Peyer's patch (tissue), 4 donors: ENCODE results near the gene VSTM2B. TPM values are rescaled to one million over a fixed set of nuclear protein-coding genes. Genes with fewer than 3 reads are reported as not detected.

Source experiments
- DNase-seq, 3 donors: peaks; one replicate each; pipeline ENCODE4 v3.0.0-alpha.2; 2017 to 2019
- H3K27ac ChIP-seq, 4 donors: fragments of 200-600 bp; sonication (generic); one replicate each; pipeline ENCODE4 v1.5.1; 2016 to 2019
- H3K27me3 ChIP-seq, 2 donors: fragments of 200-600 bp; sonication (generic); one replicate each; pipeline ENCODE4 v1.5.1; 2019
- H3K36me3 ChIP-seq, 3 donors: fragments of 200-600 bp; sonication (generic); one replicate each; pipeline ENCODE4 v1.5.1; 2016 to 2019
- H3K4me1 ChIP-seq, 4 donors: fragments of 200-600 bp; sonication (generic); one replicate each; pipeline ENCODE4 v1.5.1; 2016 to 2019
- H3K4me3 ChIP-seq, 4 donors: fragments of 200-600 bp; sonication (generic); 1 replicate in 3 of 4; 2 replicates in 1 of 4; pipeline ENCODE4 v1.5.1; 2016 to 2019; ENCODE audit warnings: mild to moderate bottlenecking in 1 of 4
- H3K9me3 ChIP-seq, 4 donors: fragments of 200-600 bp; sonication (generic); one replicate each; pipeline ENCODE4 v1.5.1; 2016 to 2019; ENCODE audit warnings: mild to moderate bottlenecking in 1 of 4
- POLR2A ChIP-seq, 2 donors: fragments of 450-650 bp; IDR thresholded peaks; one replicate each; pipeline ENCODE4 v1.5.1; 2017; ENCODE audit warnings: antibody characterized with exemption in 2 of 2, mild to moderate bottlenecking in 2 of 2, moderate library complexity in 2 of 2
- total RNA-seq, 4 donors: library from RNA; depleted of rRNA; stranded (reverse); fragments of >200 nt; gene quantifications; one replicate each; pipeline ENCODE4 v1.1.0, GENCODE V29; 2016
- TF ChIP-seq, protein P1 (sequence below), 6 experiments: fragments of 450-650 bp in 4 of 6; fragments of 200-600 bp in 2 of 6; sonication (generic) in 1 of 6; IDR thresholded peaks; one replicate each; pipeline ENCODE4 v1.5.1; 2017 to 2019; ENCODE audit warnings: antibody characterized with exemption in 6 of 6, mild to moderate bottlenecking in 3 of 6, moderate library complexity in 1 of 6

VSTM2B gene
- total RNA-seq, 4 donors from 2014 or later = not detected

DNA sequence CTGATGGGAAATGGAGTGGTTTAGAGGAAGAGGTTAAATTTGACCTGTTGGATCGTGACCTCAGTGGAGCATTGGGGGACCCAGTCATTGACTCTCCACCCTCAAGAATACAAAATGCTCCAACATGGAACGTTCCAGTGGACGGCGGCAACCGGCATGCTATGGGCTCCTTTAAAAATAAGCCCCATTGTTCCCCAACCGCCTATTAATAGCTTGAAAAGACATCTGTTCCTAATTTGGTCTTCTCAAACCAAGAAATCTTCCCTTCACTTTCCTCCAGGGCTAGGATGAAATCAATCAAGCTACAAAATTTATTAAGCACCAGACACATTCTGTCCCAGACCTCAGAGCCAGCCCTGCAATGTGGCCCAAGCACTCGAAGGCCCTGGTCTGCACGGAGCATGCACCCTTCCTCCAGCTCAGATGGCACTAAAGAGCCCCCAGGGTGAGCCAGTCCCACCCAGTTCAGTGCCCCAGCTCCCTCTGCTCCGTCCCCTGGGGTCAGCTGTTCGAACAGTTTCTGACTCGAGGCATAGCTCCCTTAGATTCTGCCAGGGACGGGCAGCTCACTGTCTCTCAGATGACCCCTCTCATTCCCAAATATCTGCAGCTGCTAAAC lies 22.5 kb upstream of the VSTM2B start:
- H3K4me3 ChIP-seq = no peak overlapping the region
- no peak overlapping the region for H3K27ac ChIP-seq
- no peaks in the 10 kb centered on the region for H3K4me1 ChIP-seq
- H3K27me3 ChIP-seq = no peaks in the 10 kb centered on the region
- no peaks in the 10 kb centered on the region for H3K9me3 ChIP-seq
- TF ChIP-seq, protein P1, sequence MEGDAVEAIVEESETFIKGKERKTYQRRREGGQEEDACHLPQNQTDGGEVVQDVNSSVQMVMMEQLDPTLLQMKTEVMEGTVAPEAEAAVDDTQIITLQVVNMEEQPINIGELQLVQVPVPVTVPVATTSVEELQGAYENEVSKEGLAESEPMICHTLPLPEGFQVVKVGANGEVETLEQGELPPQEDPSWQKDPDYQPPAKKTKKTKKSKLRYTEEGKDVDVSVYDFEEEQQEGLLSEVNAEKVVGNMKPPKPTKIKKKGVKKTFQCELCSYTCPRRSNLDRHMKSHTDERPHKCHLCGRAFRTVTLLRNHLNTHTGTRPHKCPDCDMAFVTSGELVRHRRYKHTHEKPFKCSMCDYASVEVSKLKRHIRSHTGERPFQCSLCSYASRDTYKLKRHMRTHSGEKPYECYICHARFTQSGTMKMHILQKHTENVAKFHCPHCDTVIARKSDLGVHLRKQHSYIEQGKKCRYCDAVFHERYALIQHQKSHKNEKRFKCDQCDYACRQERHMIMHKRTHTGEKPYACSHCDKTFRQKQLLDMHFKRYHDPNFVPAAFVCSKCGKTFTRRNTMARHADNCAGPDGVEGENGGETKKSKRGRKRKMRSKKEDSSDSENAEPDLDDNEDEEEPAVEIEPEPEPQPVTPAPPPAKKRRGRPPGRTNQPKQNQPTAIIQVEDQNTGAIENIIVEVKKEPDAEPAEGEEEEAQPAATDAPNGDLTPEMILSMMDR (IDR thresholded peaks at IDR 0.05) = no peak
- no peak for TF ChIP-seq POLR2A (IDR thresholded peaks at IDR 0.05)
- no peak for DNase-seq
- no peaks in the 10 kb centered on the region for H3K36me3 ChIP-seq

DNA sequence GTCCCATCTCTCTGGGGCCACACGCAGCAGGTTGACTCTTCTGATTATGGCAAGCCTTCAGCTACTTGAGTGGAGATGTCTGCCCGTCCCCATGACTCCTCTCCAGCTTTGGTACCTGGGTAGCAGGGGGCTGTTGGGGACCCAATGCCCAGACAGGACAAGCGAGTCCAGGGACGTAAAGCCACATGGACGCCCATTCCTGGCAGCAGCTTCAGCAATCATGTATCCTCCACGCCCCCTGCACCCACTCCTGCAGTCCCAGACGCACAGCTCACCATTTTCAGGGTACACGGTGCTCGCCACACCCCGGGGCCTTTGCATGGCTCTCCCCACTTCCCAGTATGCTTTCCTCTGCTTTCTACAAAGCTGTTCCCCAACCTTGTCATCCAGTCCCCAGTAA lies 22.0 kb upstream of the VSTM2B start:
- Histone ChIP-seq H3K4me1 (no peaks in the 10 kb centered on the region), H3K27ac (no peak overlapping the region), H3K4me3 (no peak overlapping the region), H3K36me3 (no peaks in the 10 kb centered on the region), H3K9me3 (no peaks in the 10 kb centered on the region), H3K27me3 (no peaks in the 10 kb centered on the region)
- DNase-seq = no peak
- TF ChIP-seq, protein P1 (IDR thresholded peaks at IDR 0.05) = no peak
- TF ChIP-seq POLR2A (IDR thresholded peaks at IDR 0.05) = no peak

DNA sequence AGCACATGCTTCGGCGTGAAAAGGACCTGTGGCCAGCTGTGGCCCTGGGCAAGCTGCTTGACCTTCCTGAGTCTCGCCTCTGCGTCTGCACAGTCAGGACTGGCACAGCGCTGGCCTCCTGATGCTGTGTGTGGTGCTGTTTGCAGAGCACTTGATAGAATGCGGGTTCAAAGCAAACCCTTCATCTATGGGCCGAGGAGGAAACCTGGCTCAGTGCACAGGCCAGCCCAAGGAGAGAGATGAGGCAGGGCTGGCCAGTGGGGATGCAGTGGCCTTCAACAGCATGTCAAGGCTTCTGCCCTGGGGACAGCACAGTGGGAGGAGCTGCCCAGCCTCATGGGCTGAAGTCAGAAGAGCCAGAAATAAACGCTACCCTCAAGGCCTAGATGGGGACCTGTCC lies 21.3 kb upstream of the VSTM2B start:
- Histone ChIP-seq H3K27me3 (no peaks in the 10 kb centered on the region), H3K36me3 (no peaks in the 10 kb centered on the region), H3K27ac (no peak overlapping the region), H3K4me1 (no peaks in the 10 kb centered on the region), H3K4me3 (no peak overlapping the region), H3K9me3 (no peaks in the 10 kb centered on the region)
- TF ChIP-seq, protein P1 (IDR thresholded peaks at IDR 0.05) = no peak
- no peak for TF ChIP-seq POLR2A (IDR thresholded peaks at IDR 0.05)
- no peak for DNase-seq

DNA sequence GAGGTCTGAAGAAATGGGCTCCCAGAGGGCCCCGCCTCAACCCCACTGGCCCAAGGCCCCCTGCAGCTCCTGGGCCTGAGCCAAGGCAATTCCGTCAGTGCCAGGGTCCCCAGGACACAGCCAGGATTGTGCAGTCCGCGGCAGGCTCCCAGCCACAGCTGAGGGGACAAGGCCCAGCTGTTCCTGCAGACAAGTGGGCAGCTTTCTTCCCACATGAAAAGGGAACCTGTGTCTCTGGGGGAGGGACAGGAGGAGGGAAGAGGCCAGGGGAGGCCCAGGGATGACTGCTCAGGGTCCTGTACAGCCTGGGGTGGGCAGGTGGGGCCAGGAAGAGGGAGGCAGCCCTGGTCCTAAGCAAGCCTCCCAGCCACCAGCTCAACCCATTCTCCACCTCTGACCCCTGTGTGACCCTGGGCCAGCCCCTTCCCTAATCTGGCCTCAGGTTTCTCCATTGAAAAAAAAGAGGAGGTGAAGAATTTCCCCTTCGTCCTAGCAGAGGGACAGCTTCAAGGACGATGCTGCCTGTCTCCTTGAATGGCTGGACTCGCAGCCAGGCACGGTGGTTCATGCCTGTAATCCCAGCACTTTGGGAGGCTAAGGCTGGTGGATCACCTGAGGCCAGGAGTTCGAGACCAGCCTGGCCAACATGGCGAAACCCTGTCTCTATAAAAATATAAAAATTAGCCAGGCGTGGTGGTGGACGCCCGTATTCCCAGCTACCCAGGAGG lies 20.5 kb upstream of the VSTM2B start:
- H3K4me3 ChIP-seq = no peak overlapping the region
- no peak for DNase-seq
- no peaks in the 10 kb centered on the region for H3K27me3 ChIP-seq
- TF ChIP-seq, protein P1 (IDR thresholded peaks at IDR 0.05) = no peak
- no peak for TF ChIP-seq POLR2A (IDR thresholded peaks at IDR 0.05)
- no peak overlapping the region for H3K27ac ChIP-seq
- H3K36me3 ChIP-seq = no peaks in the 10 kb centered on the region
- no peaks in the 10 kb centered on the region for H3K4me1 ChIP-seq
- no peaks in the 10 kb centered on the region for H3K9me3 ChIP-seq

DNA sequence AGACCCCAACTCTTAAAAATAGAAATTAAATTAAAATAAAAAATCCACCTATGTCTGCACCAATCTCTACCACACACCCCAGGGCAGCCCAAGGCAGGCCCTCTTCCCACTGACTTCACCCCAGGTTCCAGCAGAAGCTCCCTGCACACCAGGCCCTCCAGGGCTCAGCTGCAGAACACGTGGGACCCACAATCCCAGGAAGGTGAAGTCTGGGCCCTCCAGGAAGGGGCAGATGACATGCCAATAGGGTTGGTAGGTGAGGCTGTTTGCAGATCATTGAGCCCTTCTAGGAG lies 19.2 kb upstream of the VSTM2B start:
- H3K4me1 ChIP-seq = no peaks in the 10 kb centered on the region
- H3K9me3 ChIP-seq = no peaks in the 10 kb centered on the region
- no peak overlapping the region for H3K4me3 ChIP-seq
- no peaks in the 10 kb centered on the region for H3K36me3 ChIP-seq
- DNase-seq = no peak
- H3K27ac ChIP-seq = no peak overlapping the region
- H3K27me3 ChIP-seq = no peaks in the 10 kb centered on the region
- no peak for TF ChIP-seq POLR2A (IDR thresholded peaks at IDR 0.05)
- TF ChIP-seq, protein P1 (IDR thresholded peaks at IDR 0.05) = no peak
